HG02852 (cell line): ENCODE measurements around the gene KRT6B.
"Not testable (repeated sequence)": the region's sequence is repeated elsewhere in the genome, so short reads cannot be mapped to it uniquely, and the experiment has no call there.

Source experiments
- ATAC-seq: cut with Tn5 transposase; IDR thresholded peaks from one replicate; pipeline ENCODE4 v1.9.1; 2021; ENCODE audit warnings: mild to moderate bottlenecking, moderate library complexity; ENCODE audit not compliant: unreplicated experiment

Gene KRT6B

DNA sequence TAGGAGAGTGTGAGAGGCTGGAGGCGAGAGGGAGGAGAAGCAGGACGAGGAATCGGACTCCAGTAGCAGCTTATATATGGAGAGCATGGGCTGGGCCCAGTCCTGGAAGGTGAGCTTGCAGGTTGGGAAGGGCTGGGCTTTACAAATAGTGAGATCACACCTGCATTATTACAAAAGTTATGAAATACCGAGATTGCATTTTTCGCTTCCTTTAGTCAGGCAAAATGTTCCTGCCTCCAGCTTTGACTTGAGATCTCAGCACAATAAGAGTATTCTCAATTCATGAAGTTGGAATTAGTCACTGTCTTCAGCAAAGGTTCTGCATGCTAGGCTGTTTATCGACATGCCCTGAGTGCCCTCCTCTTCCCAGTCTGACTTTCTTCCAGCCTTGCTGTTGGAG is at the start of gene KRT6B:
KRT6B (minus strand) TSS at position 46 of the 400 bp plus-strand sequence. CDS start 68 bp downstream, outside the sequence.
- ATAC-seq = no peak

DNA sequence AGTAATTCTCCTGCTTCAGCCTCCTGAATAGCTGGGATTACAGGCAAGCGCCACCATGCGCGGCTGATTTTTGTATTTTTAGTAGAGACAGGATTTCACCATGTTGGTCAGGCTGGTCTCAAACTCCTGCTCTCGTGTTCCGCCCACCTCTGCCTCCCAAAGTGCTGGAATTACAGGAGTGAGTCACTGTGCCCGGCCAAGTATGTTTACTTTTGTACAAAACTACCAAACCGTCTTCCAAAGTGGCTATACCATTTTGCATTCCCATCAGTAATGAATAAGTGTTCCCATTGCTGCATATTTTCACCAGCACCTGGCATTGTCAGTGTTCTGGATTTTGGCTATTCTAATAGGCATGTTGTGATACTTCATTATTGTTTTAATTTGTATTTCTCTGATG is 49.5 kb upstream of the KRT6B start:
- no peak for ATAC-seq

DNA sequence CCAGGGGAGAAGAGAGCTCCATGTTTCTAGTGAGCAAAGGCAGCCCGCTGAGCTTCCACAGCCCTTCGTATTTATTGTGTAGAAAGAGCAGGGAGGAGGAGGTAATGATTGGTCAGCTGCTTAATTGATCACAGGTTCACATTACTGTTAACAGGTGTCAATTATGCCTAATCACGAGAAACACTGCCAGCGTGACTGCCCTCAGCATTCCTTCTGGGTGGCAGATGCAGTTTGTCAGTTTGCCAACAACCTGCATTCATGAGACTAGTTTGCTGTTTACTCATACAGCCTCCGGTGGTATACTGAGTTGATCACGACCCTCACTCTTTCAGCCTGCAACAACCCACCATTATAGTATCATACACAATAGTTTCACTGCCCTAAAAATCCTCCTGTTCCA is 48.6 kb upstream of the KRT6B start:
- not testable (repeated sequence) for ATAC-seq

DNA sequence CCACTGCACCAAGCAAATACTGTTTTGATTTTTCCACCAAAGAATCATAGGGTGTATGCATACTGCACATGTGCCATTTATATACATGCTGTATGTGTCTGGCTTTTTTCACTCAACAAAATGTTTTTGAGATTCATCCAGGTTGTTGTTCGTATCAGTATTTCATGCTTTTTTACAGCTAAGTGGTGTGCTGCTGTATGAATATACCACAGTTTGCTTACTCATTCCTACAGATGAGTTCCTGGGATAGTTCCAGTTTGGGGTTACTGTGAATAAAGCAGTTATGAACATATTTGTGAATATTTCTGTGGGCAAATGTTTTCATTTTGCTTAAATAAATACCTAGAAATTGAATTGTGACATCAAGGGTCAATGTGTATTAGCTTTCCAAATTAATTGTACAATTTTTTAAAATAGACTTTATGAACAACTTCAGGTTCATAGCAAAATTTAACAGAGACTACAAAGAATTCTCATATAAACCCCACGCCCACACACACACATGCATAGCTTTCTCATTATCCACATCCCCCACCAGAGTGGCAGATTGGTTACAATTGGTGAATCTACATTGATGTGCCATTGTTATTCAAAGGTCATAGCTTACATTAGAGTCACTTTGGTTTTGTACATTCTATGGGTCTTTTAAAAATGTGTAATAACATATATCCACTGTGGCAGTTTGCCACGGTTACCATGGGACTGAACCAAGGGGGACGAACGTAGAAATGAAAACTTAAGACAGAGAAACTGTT is 48.0 kb upstream of the KRT6B start:
- ATAC-seq = no peak

- no peak for ATAC-seq
Measured at GRCh38 chr12:52498946-52499345, 47.0 kb upstream of the KRT6B start.

DNA sequence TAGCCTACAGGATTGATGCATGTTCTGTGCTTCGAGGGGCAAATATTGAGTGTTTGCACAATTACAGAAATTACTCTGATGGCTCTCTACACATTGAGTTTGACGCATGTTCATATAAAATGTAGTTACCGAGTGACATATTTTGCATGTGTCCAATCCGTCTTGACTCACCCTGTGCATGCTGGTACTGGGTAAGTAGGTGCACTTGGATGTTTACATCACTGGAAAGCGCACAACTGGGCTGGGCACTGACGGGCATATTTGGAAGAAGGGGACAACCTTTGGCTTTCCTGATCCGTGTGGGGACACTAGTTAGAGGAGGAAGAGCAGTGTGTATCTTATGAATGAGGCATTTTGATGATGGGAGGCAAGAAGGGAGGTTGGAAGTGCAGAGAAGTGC is 46.0 kb upstream of the KRT6B start:
- no peak for ATAC-seq

- ATAC-seq = no peak
Measured at GRCh38 chr12:52496590-52497071, 44.7 kb upstream of the KRT6B start.

DNA sequence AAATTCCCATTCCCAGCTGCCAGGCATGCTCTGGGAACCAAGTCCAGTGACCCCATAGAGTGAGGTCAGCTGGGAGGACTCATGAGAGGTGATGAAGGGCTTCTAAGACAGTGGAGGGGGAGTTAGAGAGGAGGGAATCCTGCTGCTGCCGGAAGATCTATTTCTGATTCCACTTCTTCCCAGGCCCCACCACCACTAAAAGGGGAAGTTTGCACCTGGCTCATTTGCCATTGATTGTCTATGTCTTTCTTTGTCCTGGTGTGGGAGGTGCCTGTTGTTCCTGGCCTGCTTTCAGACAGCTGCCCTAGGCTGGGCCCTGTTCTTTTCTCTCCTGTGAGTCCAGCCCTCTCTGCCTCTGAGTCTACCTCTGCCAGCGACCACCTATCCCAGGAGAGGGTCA is 44.1 kb upstream of the KRT6B start:
- no peak for ATAC-seq

DNA sequence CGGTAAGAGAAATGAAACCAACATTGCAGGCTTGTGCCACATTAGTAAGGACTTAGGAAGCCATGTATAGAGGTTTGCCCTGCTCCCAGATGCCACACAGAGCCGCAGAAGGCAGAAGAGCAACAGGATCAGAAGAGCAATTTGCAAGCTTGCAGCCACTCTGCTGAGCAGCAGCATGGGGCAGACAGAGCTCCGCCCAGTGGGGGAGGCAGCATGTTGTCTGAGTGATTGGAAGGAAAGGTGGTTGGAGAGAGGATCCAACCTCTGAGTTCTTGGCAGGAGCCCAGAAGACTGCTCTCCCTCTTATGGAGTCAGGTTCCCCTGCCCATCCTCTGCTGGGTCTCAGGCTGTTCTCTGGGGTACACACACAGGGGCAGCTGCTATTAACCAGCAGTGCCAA is 43.4 kb upstream of the KRT6B start:
- no peak for ATAC-seq

DNA sequence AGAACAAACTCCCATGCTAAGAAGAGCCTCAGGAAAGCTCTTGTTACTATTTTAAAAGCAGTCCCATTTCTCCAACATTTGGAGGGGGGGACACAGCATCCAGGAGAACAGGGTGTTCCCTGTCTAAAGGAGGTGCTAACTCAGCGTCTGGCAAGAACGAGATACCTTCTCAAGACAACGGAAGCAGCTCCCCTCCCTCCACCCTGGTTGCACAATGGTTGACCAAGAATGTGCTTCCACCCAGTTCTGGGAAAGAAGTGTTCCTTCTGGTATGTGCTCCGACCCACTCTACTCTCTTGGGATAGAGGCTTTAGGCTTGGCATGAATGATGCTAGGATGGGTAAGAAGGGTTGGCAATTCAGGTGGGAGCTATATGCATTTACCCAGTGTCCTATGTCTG is 42.6 kb upstream of the KRT6B start:
- ATAC-seq = no peak

- ATAC-seq = no peak
Measured at GRCh38 chr12:52494100-52494499, 42.2 kb upstream of the KRT6B start.

GRCh38 chr12:52493172-52493571 is 41.2 kb upstream of the KRT6B start, which contains the start of gene KRT6A:
TSS of gene KRT6A (minus strand) at chr12:52493257. CDS start at chr12:52493188, 69 bp downstream.
- no peak for ATAC-seq

GRCh38 chr12:52492405-52492804 is 40.5 kb upstream of the KRT6B start:
- not testable (repeated sequence) for ATAC-seq

- not testable (repeated sequence) for ATAC-seq
Measured at GRCh38 chr12:52491495-52491894, 39.5 kb upstream of the KRT6B start.

- no peak for ATAC-seq
Measured at GRCh38 chr12:52488736-52489135, 36.8 kb upstream of the KRT6B start.

DNA sequence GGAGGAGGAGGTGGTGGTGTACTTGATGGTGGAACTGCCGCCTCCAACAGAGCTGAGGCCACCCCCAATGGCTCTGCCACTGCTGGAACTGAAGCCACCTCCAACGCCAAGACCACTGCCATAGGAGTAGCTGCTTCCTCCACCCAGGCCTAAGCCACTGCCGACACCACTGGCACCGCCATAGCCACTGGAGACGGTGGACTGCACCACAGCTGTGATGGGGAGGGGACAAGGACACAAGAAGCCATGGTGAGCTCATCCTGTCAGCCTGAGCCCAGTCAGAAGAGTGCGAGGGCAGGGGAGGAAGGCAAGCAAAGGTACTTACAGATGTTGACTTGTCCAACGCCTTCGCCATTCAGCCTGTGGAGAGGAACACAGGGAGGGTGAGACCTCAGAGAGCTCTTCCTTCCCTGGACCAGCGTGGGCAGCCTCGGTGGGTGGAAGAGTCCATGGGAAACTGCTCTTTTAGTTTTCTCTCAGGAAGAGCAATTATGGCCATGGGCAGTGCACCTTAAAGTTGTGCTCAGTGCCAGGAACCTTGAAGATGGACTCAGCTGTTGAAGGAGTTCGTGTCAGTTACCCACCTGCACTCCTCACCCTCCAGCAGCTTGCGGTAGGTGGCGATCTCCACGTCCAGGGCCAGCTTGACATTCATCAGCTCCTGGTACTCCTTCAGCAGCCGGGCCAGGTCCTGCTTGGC is 35.9 kb upstream of the KRT6B start:
- not testable (repeated sequence) for ATAC-seq

GRCh38 chr12:52487211-52487610 is 35.3 kb upstream of the KRT6B start:
- no peak for ATAC-seq

DNA sequence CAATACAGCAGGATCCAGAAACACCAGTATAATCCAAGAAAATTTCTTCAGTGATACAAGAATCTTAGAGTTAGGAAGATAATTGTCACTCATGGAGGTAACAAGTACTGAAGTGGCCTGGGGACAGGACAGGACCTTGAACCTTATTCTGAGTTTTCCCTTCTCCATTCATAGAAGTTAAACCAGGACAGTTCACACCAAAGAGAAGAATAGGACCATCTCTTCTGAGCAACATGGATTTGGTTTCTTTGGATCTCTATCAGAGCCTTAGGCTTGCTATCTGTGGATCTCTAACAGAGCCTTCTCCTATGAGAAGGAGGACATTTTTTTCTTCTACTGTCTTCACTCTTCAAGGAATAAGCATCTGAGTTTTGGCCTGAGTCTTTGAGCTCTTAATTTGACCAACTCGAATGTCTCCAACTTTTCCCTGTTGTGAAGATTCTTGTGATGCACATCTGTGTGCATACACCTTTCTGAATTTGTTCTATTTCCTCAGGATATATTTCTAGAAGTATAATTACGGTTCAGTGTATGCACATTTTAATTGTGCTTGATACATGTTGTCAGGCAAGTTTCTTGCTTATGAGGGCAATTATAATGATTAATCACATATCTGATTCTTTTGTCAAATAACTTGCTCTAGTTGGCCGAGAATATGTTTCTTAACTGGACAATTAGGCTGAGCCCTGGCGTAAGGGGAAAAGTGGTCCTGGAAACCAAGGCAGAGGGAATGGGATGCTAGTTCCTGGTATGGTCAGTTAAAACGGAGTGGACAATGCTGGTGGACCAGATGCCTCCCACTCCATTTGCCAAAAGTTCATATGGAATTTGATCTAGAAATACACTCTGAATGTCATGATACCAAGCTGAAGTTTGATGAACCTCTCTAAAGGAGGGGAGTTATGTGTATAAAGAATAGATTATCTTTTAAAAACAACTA is 34.5 kb upstream of the KRT6B start:
- no peak for ATAC-seq

DNA sequence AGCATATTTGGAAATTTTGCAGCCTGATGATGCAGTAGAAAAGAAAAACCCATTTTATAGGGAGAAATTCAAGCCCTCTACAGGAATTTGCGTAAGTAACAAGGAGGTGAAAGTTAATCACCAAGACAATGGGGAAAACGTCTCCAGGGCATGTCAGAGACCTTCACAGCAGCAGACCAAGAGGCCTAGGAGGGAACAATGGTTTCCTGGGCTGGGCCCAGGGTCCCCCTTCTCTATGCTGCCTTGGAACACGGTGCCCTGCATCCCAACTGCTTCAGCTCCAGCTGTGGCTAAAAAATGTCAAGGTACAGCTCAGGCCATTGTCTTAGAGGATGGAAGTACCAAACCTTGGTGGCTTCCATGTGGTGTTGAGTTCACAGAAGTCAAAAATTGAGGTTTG is 28.1 kb upstream of the KRT6B start:
- no peak for ATAC-seq

- ATAC-seq = no peak
Measured at GRCh38 chr12:52477651-52478050, 25.7 kb upstream of the KRT6B start.

DNA sequence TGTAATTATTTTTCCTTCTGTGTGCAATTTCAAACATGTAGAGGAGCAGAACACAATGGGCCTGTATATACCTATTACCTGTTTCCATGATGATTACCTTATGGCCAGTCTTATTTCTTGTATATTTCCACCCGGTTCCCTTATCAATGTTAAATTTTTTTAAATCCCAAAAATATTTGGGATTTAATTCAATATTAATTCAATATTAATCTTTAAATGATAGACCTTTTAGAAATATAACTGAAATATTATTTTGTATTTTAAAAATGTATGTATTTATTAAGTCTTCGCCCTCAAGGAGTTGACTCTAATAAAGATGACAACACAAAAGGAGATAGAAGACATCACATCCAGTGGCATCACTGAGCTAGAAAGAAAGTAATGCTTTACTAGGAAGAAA is 22.3 kb upstream of the KRT6B start:
- ATAC-seq = no peak
